Left ventricle myocardium inferior (tissue), 1 donor: Measurements from ENCODE around the gene ABLIM1. TPM values are rescaled to one million over a fixed set of nuclear protein-coding genes. Genes with fewer than 3 reads are reported as not detected.

Source experiments
- DNase-seq: peaks from one replicate; pipeline ENCODE4 v3.0.0-alpha.2; 2020
- H3K27ac ChIP-seq: fragments of 200-600 bp; replicated peaks from 2 replicates; pipeline ENCODE4 v1.8.0; 2021
- H3K27me3 ChIP-seq: fragments of 200-600 bp; 2 replicates; pipeline ENCODE4 v1.8.0; 2021; ENCODE audit warnings: low read depth
- H3K36me3 ChIP-seq: fragments of 200-600 bp; 2 replicates; pipeline ENCODE4 v1.8.0; 2021
- H3K4me1 ChIP-seq: fragments of 200-600 bp; 2 replicates; pipeline ENCODE4 v1.8.0; 2021
- H3K4me3 ChIP-seq: fragments of 200-600 bp; 2 replicates; pipeline ENCODE4 v1.8.0; 2021; ENCODE audit warnings: mild to moderate bottlenecking, moderate library complexity
- H3K9me3 ChIP-seq: fragments of 200-600 bp; replicated peaks from 2 replicates; pipeline ENCODE4 v1.8.0; 2021
- CTCF ChIP-seq: fragments of 200-600 bp; IDR thresholded peaks from 2 replicates; pipeline ENCODE4 v1.8.0; 2021; ENCODE audit warnings: antibody characterized with exemption, mild to moderate bottlenecking, borderline replicate concordance
- intact Hi-C: fragments of 100-400 bp; cut with micrococcal nuclease; formaldehyde crosslinking; loops from one replicate; pipeline ENCODE4 v1.11.0; 2022
- total RNA-seq: library from RNA; stranded (reverse); fragmentation: NEBNext Ultra II Directional; extraction: Animal tissue kit (Norgen Biotek cat#: 25700); gene quantifications from one replicate; pipeline ENCODE4 v1.2.1, GENCODE V29; 2021
- donor health status: DM: no; HTN: yes; CAD: no; lungs with severe emphysema.

The ABLIM1 gene
- total RNA-seq, 1 donor from 2014 or later = 674 TPM

- H3K4me3 ChIP-seq = no peak overlapping the region
- peaks cover 99% of the 10 kb centered on the region for H3K4me1 ChIP-seq
- H3K36me3 ChIP-seq = peaks cover 19% of the 10 kb centered on the region
- H3K9me3 ChIP-seq = no peaks in the 10 kb centered on the region
- intact Hi-C loops = no loop called here
- peak overlapping the region; percentile 78 for H3K27ac ChIP-seq
- no peak for TF ChIP-seq CTCF
- DNase-seq = no peak
- no peaks in the 10 kb centered on the region for H3K27me3 ChIP-seq
Observed at GRCh38 chr10:114615600-114616007, 42.5 kb downstream of the ABLIM1 start.

- Histone ChIP-seq H3K36me3 (peaks cover 7% of the 10 kb centered on the region), H3K4me1 (peaks cover 99% of the 10 kb centered on the region), H3K4me3 (peak overlapping the region; percentile 31), H3K9me3 (no peaks in the 10 kb centered on the region), H3K27me3 (no peaks in the 10 kb centered on the region), H3K27ac (peak overlapping the region; percentile 78)
- no peak for TF ChIP-seq CTCF
- no peak for DNase-seq
- intact Hi-C loops = no loop called here
Observed at GRCh38 chr10:114613237-114613979, 44.7 kb downstream of the ABLIM1 start.

- Histone ChIP-seq H3K36me3 (peaks cover 4% of the 10 kb centered on the region), H3K4me3 (peak overlapping the region; percentile 31), H3K9me3 (no peaks in the 10 kb centered on the region), H3K27ac (peak overlapping the region; percentile 78), H3K27me3 (no peaks in the 10 kb centered on the region), H3K4me1 (peaks cover 100% of the 10 kb centered on the region)
- DNase-seq = no peak
- intact Hi-C loops = no loop called here
- TF ChIP-seq CTCF = no peak
Observed at GRCh38 chr10:114611617-114612016, 46.5 kb downstream of the ABLIM1 start.

- peaks cover 100% of the 10 kb centered on the region for H3K4me1 ChIP-seq
- peak overlapping the region; percentile 78 for H3K27ac ChIP-seq
- no peaks in the 10 kb centered on the region for H3K9me3 ChIP-seq
- DNase-seq = no peak
- peaks cover 4% of the 10 kb centered on the region for H3K36me3 ChIP-seq
- TF ChIP-seq CTCF = no peak
- H3K4me3 ChIP-seq = peak overlapping the region; percentile 15
- intact Hi-C loops = no loop called here
- H3K27me3 ChIP-seq = no peaks in the 10 kb centered on the region
Observed at GRCh38 chr10:114609518-114610426, 48.3 kb downstream of the ABLIM1 start.

- intact Hi-C loops = no loop called here
Observed at GRCh38 chr10:114607358-114607998, 50.6 kb downstream of the ABLIM1 start.

More at GRCh38 chr10:114607358-114607998, 50.6 kb downstream of the ABLIM1 start:
- Histone ChIP-seq H3K36me3 (no peaks in the 10 kb centered on the region), H3K27ac (peak overlapping the region; percentile 78), H3K9me3 (no peaks in the 10 kb centered on the region), H3K4me3 (no peak overlapping the region), H3K27me3 (no peaks in the 10 kb centered on the region), H3K4me1 (peaks cover 100% of the 10 kb centered on the region)
- DNase-seq = no peak
- no peak for TF ChIP-seq CTCF
